ENCODE data around the gene PTPRR. TPM values are rescaled to one million over a fixed set of nuclear protein-coding genes. Genes with fewer than 3 reads are reported as not detected.

PTPRR gene
- total and polyA plus RNA-seq, 2 donors from 2014 or later: 0.50 to 0.86 TPM

- Histone ChIP-seq H3K36me3 (ENCODE audit: control insufficient read depth in 2 of 3, insufficient read depth in 3 of 3, low read length in 3 of 3) (no peaks in the 10 kb centered on the region), H3K27ac (ENCODE audit: low read depth in 2 of 2, low read length in 2 of 2) (no peak overlapping the region), H3K9ac (ENCODE audit: low read length in 3 of 3) (no peak overlapping the region), H3K27me3 (ENCODE audit: control insufficient read depth, insufficient read depth, low read length) (no peaks in the 10 kb centered on the region), H3K9me3 (ENCODE audit: control insufficient read depth in 2 of 3, insufficient read depth in 1 of 3, low read length in 3 of 3) (no peaks in the 10 kb centered on the region), H3K4me3 (ENCODE audit: low read length in 3 of 3) (no peak overlapping the region), H3K4me1 (ENCODE audit: control insufficient read depth in 2 of 3, insufficient read depth in 2 of 3, low read depth in 1 of 3, low read length in 3 of 3) (no peaks in the 10 kb centered on the region)
- intact Hi-C loops (cut with DNase I): no loop called here
- DNase-seq: no peak
- TF ChIP-seq CTCF (IDR thresholded peaks at IDR 0.05; ENCODE audit: borderline replicate concordance, extremely low read depth, insufficient read depth): no peak
- FAIRE-seq: no peak
Measured at GRCh38 chr12:70960484-70960883, 39.9 kb upstream of the PTPRR start.

GRCh38 chr12:70955415-70955814 is 34.9 kb upstream of the PTPRR start:
- FAIRE-seq (no peak), DNase-seq (no peak)
- H3K4me1 ChIP-seq (ENCODE audit: control insufficient read depth in 2 of 3, insufficient read depth in 2 of 3, low read depth in 1 of 3, low read length in 3 of 3): no peaks in the 10 kb centered on the region
- H3K27ac ChIP-seq (ENCODE audit: low read depth in 2 of 2, low read length in 2 of 2): no peak overlapping the region
- no peaks in the 10 kb centered on the region for H3K27me3 ChIP-seq (ENCODE audit: control insufficient read depth, insufficient read depth, low read length)
- H3K4me3 ChIP-seq (ENCODE audit: low read length in 3 of 3): no peak overlapping the region
- no peaks in the 10 kb centered on the region for H3K9me3 ChIP-seq (ENCODE audit: control insufficient read depth in 2 of 3, insufficient read depth in 1 of 3, low read length in 3 of 3)
- no peak for TF ChIP-seq CTCF (IDR thresholded peaks at IDR 0.05; ENCODE audit: borderline replicate concordance, extremely low read depth, insufficient read depth)
- intact Hi-C loops (cut with DNase I): no loop called here
- H3K9ac ChIP-seq (ENCODE audit: low read length in 3 of 3): no peak overlapping the region
- H3K36me3 ChIP-seq (ENCODE audit: control insufficient read depth in 2 of 3, insufficient read depth in 3 of 3, low read length in 3 of 3): no peaks in the 10 kb centered on the region

GRCh38 chr12:70950451-70950850 is 29.9 kb upstream of the PTPRR start:
- no peak overlapping the region for H3K27ac ChIP-seq (ENCODE audit: low read depth in 2 of 2, low read length in 2 of 2)
- intact Hi-C loops (cut with DNase I): no loop called here

More at GRCh38 chr12:70950451-70950850, 29.9 kb upstream of the PTPRR start:
- FAIRE-seq (no peak), DNase-seq (no peak)
- Histone ChIP-seq H3K27me3 (ENCODE audit: control insufficient read depth, insufficient read depth, low read length) (no peaks in the 10 kb centered on the region), H3K9me3 (ENCODE audit: control insufficient read depth in 2 of 3, insufficient read depth in 1 of 3, low read length in 3 of 3) (no peaks in the 10 kb centered on the region), H3K4me1 (ENCODE audit: control insufficient read depth in 2 of 3, insufficient read depth in 2 of 3, low read depth in 1 of 3, low read length in 3 of 3) (no peaks in the 10 kb centered on the region), H3K9ac (ENCODE audit: low read length in 3 of 3) (no peak overlapping the region), H3K36me3 (ENCODE audit: control insufficient read depth in 2 of 3, insufficient read depth in 3 of 3, low read length in 3 of 3) (no peaks in the 10 kb centered on the region), H3K4me3 (ENCODE audit: low read length in 3 of 3) (no peak overlapping the region)
- no peak for TF ChIP-seq CTCF (IDR thresholded peaks at IDR 0.05; ENCODE audit: borderline replicate concordance, extremely low read depth, insufficient read depth)

Measured in kidney (tissue), 14 donors.